Measurements from ENCODE around the gene MED13L.

MED13L gene

GRCh38 chr12:116157845-116158267, 119.6 kb downstream of the MED13L start:
- no peaks in the 10 kb centered on the region for H3K27me3 ChIP-seq (ENCODE audit: insufficient read depth, low read length, poor library complexity)
- H3K9ac ChIP-seq (ENCODE audit: low read depth, low read length) = no peak overlapping the region
- no peak overlapping the region for H3K27ac ChIP-seq (ENCODE audit: low read length)
- ATAC-seq (ENCODE audit: insufficient read depth, low read depth) (no peak), DNase-seq (no peak)
- H4K20me1 ChIP-seq (ENCODE audit: insufficient read depth, low read length) = peaks cover 88% of the 10 kb centered on the region
- H3K36me3 ChIP-seq (ENCODE audit: insufficient read depth, low read length) = no peaks in the 10 kb centered on the region
- H3K4me2 ChIP-seq (ENCODE audit: insufficient read depth, low read length) = no peak overlapping the region
- H3K79me2 ChIP-seq (ENCODE audit: insufficient read depth, low read length) = peaks cover 99% of the 10 kb centered on the region
- H3K4me1 ChIP-seq (ENCODE audit: insufficient read depth, low read length) = no peaks in the 10 kb centered on the region
- H3K9me3 ChIP-seq (ENCODE audit: insufficient read depth, low read length, severe bottlenecking) = no peaks in the 10 kb centered on the region
- H3K4me3 ChIP-seq (ENCODE audit: low read depth in 1 of 2, low read length in 2 of 2) = no peak overlapping the region
- H2AFZ ChIP-seq (ENCODE audit: low read depth, low read length) = no peak overlapping the region
- no peak for TF ChIP-seq CTCF (IDR thresholded peaks at IDR 0.05; ENCODE audit: borderline replicate concordance, extremely low read depth, low read length, poor library complexity, severe bottlenecking)
- TF ChIP-seq EZH2 (IDR thresholded peaks at IDR 0.05; ENCODE audit: borderline replicate concordance, low read depth, low read length, severe bottlenecking) = no peak

DNA sequence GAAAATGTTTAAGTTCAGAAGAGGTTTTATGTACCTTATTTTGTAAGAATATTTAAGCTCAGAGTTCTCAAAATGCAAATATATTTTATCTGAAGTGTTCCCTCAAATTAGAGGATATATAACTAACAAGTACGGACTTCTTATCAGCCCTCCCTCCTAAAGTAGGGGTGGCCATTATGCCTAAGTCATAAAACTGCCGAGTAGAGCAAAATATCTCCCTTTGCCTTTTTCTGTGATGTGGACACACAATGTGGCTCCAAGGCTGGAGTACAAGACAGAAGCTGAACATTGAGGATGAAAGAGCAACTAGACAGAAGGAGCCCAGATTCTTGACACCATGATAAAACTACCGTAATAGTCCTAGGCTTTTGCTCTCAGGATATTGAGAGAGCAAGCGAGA, 120.9 kb downstream of the MED13L start:
- H3K79me2 ChIP-seq (ENCODE audit: insufficient read depth, low read length) = peaks cover 99% of the 10 kb centered on the region

GRCh38 chr12:116155383-116155782, 122.1 kb downstream of the MED13L start:
- H3K4me3 ChIP-seq (ENCODE audit: low read depth in 1 of 2, low read length in 2 of 2) = no peak overlapping the region
- H3K9ac ChIP-seq (ENCODE audit: low read depth, low read length) = no peak overlapping the region
- no peak overlapping the region for H3K27ac ChIP-seq (ENCODE audit: low read length)
- no peaks in the 10 kb centered on the region for H3K9me3 ChIP-seq (ENCODE audit: insufficient read depth, low read length, severe bottlenecking)
- H3K4me2 ChIP-seq (ENCODE audit: insufficient read depth, low read length) = no peak overlapping the region
- no peak overlapping the region for H2AFZ ChIP-seq (ENCODE audit: low read depth, low read length)
- H3K36me3 ChIP-seq (ENCODE audit: insufficient read depth, low read length) = no peaks in the 10 kb centered on the region
- TF ChIP-seq CTCF (IDR thresholded peaks at IDR 0.05; ENCODE audit: borderline replicate concordance, extremely low read depth, low read length, poor library complexity, severe bottlenecking) (no peak), EZH2 (IDR thresholded peaks at IDR 0.05; ENCODE audit: borderline replicate concordance, low read depth, low read length, severe bottlenecking) (no peak)
- peaks cover 99% of the 10 kb centered on the region for H3K79me2 ChIP-seq (ENCODE audit: insufficient read depth, low read length)
- ATAC-seq (ENCODE audit: insufficient read depth, low read depth) (no peak), DNase-seq (no peak)
- no peaks in the 10 kb centered on the region for H3K4me1 ChIP-seq (ENCODE audit: insufficient read depth, low read length)
- no peaks in the 10 kb centered on the region for H3K27me3 ChIP-seq (ENCODE audit: insufficient read depth, low read length, poor library complexity)
- peaks cover 90% of the 10 kb centered on the region for H4K20me1 ChIP-seq (ENCODE audit: insufficient read depth, low read length)

More for the DNA sequence above, 120.9 kb downstream of the MED13L start:
- no peak overlapping the region for H2AFZ ChIP-seq (ENCODE audit: low read depth, low read length)
- no peaks in the 10 kb centered on the region for H3K4me1 ChIP-seq (ENCODE audit: insufficient read depth, low read length)
- no peak overlapping the region for H3K9ac ChIP-seq (ENCODE audit: low read depth, low read length)
- no peaks in the 10 kb centered on the region for H3K27me3 ChIP-seq (ENCODE audit: insufficient read depth, low read length, poor library complexity)
- H3K36me3 ChIP-seq (ENCODE audit: insufficient read depth, low read length) = no peaks in the 10 kb centered on the region
- no peak overlapping the region for H3K27ac ChIP-seq (ENCODE audit: low read length)
- no peak for ATAC-seq (ENCODE audit: insufficient read depth, low read depth)
- H4K20me1 ChIP-seq (ENCODE audit: insufficient read depth, low read length) = peaks cover 88% of the 10 kb centered on the region
- DNase-seq = no peak
- H3K9me3 ChIP-seq (ENCODE audit: insufficient read depth, low read length, severe bottlenecking) = no peaks in the 10 kb centered on the region
- TF ChIP-seq EZH2 (IDR thresholded peaks at IDR 0.05; ENCODE audit: borderline replicate concordance, low read depth, low read length, severe bottlenecking) = no peak
- no peak overlapping the region for H3K4me2 ChIP-seq (ENCODE audit: insufficient read depth, low read length)
- no peak overlapping the region for H3K4me3 ChIP-seq (ENCODE audit: low read depth in 1 of 2, low read length in 2 of 2)

DNA sequence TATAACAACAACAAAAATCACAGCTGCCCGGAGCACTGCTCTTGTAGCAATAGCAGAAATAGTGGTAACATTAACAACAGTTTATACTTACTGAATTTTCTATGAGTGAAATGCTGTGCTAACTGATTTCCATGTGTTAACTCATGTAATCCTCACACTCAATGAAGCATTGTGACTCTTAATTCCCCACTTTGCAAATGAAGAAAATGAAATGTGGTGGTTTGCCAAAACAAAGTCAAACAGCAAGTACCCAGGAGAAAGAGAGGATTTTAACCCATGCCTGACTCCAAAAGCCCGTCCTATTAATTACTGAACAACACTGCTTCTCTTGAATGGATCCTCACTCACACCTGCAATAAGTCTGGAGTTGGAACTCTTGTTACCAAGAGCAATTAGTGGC, 123.5 kb downstream of the MED13L start:
- H3K9ac ChIP-seq (ENCODE audit: low read depth, low read length) = no peak overlapping the region
- H3K4me2 ChIP-seq (ENCODE audit: insufficient read depth, low read length) = no peak overlapping the region
- H3K79me2 ChIP-seq (ENCODE audit: insufficient read depth, low read length) = peaks cover 99% of the 10 kb centered on the region
- no peak overlapping the region for H3K27ac ChIP-seq (ENCODE audit: low read length)
- H3K9me3 ChIP-seq (ENCODE audit: insufficient read depth, low read length, severe bottlenecking) = no peaks in the 10 kb centered on the region
- no peak overlapping the region for H2AFZ ChIP-seq (ENCODE audit: low read depth, low read length)
- no peaks in the 10 kb centered on the region for H3K27me3 ChIP-seq (ENCODE audit: insufficient read depth, low read length, poor library complexity)
- H4K20me1 ChIP-seq (ENCODE audit: insufficient read depth, low read length) = peaks cover 90% of the 10 kb centered on the region
- H3K4me1 ChIP-seq (ENCODE audit: insufficient read depth, low read length) = no peaks in the 10 kb centered on the region
- no peak for DNase-seq
- TF ChIP-seq CTCF (IDR thresholded peaks at IDR 0.05; ENCODE audit: borderline replicate concordance, extremely low read depth, low read length, poor library complexity, severe bottlenecking) (no peak), EZH2 (IDR thresholded peaks at IDR 0.05; ENCODE audit: borderline replicate concordance, low read depth, low read length, severe bottlenecking) (no peak)
- no peak overlapping the region for H3K4me3 ChIP-seq (ENCODE audit: low read depth in 1 of 2, low read length in 2 of 2)
- ATAC-seq (ENCODE audit: insufficient read depth, low read depth) = no peak
- H3K36me3 ChIP-seq (ENCODE audit: insufficient read depth, low read length) = no peaks in the 10 kb centered on the region

Data from DND-41 (cell line).